ENCODE data around the gene MRTFA.
"Not testable (repeated sequence)": the region's sequence is repeated elsewhere in the genome, so short reads cannot be mapped to it uniquely, and the experiment has no call there.

- TF ChIP-seq POLR2AphosphoS5, CTCF, POLR2A (IDR thresholded peaks at IDR 0.05): not testable (repeated sequence)
Measured at GRCh38 chr22:40655941-40656340, 19.4 kb upstream of the MRTFA start.
